NCI-H1417 (cell line): Measurements from ENCODE around the gene ASB2.

Experiments used
- DNase-seq, 3 experiments: peaks; one replicate each; lab custom pipeline; 2025; lab: John Stamatoyannopoulos, UW

ASB2 gene

GRCh38 chr14:93929048-93929535 lies 47.3 kb downstream of the ASB2 start:
- no peak for DNase-seq

- DNase-seq = no peak
Measured at GRCh38 chr14:93928184-93929047, 48.0 kb downstream of the ASB2 start.

GRCh38 chr14:93927800-93928145 lies 48.6 kb downstream of the ASB2 start:
- DNase-seq = no peak

GRCh38 chr14:93926873-93927799 lies 49.2 kb downstream of the ASB2 start, which contains the start of gene FAM181A:
TSS of gene FAM181A (plus strand) at chr14:93927344. CDS start at chr14:93928286, 942 bp downstream.
- DNase-seq = no peak

GRCh38 chr14:93926245-93926872 lies 50.0 kb downstream of the ASB2 start:
- DNase-seq = peak in 2 of 3 experiments; percentile 59 to 80

GRCh38 chr14:93925374-93925895 lies 50.9 kb downstream of the ASB2 start:
- DNase-seq = no peak

GRCh38 chr14:93924592-93925355 lies 51.6 kb downstream of the ASB2 start:
- no peak for DNase-seq

GRCh38 chr14:93923626-93924025 lies 52.7 kb downstream of the ASB2 start:
- peak; percentile 36 to 80 (median 71) for DNase-seq

- peak in 1 of 3 experiments; percentile 10 for DNase-seq
Measured at GRCh38 chr14:93921001-93921806, 55.2 kb downstream of the ASB2 start.

- DNase-seq = no peak
Measured at GRCh38 chr14:93917141-93917540, 59.2 kb downstream of the ASB2 start.

GRCh38 chr14:93916498-93916897 lies 59.9 kb downstream of the ASB2 start:
- no peak for DNase-seq

GRCh38 chr14:93915800-93916199 lies 60.6 kb downstream of the ASB2 start:
- DNase-seq = no peak

GRCh38 chr14:93915070-93915705 lies 61.2 kb downstream of the ASB2 start:
- DNase-seq = no peak

- DNase-seq = no peak
Measured at GRCh38 chr14:93914278-93914677, 62.1 kb downstream of the ASB2 start.

GRCh38 chr14:93912782-93913181 lies 63.6 kb downstream of the ASB2 start:
- no peak for DNase-seq

- DNase-seq = no peak
Measured at GRCh38 chr14:93911975-93912615, 64.3 kb downstream of the ASB2 start.

- no peak for DNase-seq
Measured at GRCh38 chr14:93909429-93910128, 66.8 kb downstream of the ASB2 start.
